Measurements from ENCODE around the gene IFNK.

Gene IFNK

DNA sequence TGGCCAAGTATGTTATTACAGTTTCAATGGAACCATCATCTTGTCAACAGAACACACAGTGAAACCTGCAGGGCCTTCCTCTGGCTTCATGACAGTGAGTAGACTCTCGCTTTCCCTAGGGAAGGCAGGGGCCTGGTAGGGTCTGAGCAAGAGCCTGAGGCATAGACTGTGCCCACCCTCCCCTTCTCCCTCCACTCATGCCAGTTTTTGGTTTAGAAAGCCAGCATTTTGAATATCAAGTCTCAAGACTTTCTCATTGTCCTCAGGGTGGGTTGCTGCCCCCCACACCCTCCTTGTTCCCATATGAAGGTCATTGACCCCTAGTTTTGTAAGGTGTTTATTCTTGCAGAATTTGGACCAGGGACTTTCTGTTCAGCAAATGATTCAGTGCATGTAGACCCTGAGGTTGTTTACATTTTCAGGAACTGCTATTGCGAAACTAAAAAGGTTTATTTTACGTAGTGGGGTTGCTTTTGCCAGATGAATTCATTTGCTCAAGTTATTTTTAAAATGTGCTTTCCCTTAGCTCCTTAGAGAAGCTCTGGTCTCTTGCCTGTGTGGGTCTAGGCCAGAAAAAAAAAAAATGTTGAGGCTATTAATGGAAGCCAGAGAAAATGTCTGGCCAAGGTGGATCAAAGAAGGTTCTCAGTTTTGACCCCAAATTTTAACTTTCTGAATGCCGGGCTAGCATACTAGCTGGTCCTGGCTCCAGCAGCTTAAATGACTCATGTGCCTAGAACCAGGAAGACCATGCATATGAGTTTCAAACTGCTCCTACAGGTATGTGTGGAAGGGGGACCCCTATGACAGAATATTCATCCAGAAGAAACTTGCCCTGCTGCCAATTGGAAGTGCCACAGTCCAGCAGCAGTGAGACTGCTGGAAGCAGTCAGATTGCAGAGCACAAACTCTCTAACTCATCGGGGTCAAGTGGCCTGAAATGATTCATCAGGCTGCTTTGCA is 15.7 kb downstream of the IFNK start:
- Histone ChIP-seq H3K79me1 (ENCODE audit: low read depth, low read length) (no peaks in the 10 kb centered on the region), H2BK12ac (ENCODE audit: low read length) (no peak overlapping the region), H3K4ac (ENCODE audit: low read length) (no peak overlapping the region), H3K4me1 (ENCODE audit: control insufficient read depth in 2 of 2, insufficient read depth in 1 of 2, low read depth in 1 of 2, low read length in 2 of 2) (peaks cover 9 to 16% of the 10 kb centered on the region in 2 donors), H4K8ac (ENCODE audit: low read depth, low read length) (no peak overlapping the region), H2AK5ac (ENCODE audit: low read depth, low read length) (no peak overlapping the region), H3K23ac (ENCODE audit: low read depth, low read length, poor library complexity) (no peak overlapping the region), H3K9me3 (replicated peaks in 1 of 2; ENCODE audit: control insufficient read depth in 2 of 2, insufficient read depth in 1 of 2, low read depth in 1 of 2, low read length in 2 of 2) (peaks cover 0 to 12% of the 10 kb centered on the region in 2 donors), H3K18ac (ENCODE audit: low read length) (no peak overlapping the region), H3K27ac (replicated peaks; ENCODE audit: low read length) (no peak overlapping the region), H4K91ac (ENCODE audit: low read depth, low read length, poor library complexity) (no peak overlapping the region), H3K4me3 (ENCODE audit: low read length in 2 of 2) (no peak overlapping the region), H3K27me3 (ENCODE audit: control insufficient read depth in 3 of 3, insufficient read depth in 3 of 3, low read depth in 1 of 3, low read length in 3 of 3) (no peaks in the 10 kb centered on the region), H3K9ac (ENCODE audit: low read depth, low read length, poor library complexity) (no peak overlapping the region), H3K36me3 (replicated peaks in 1 of 2; ENCODE audit: control insufficient read depth in 2 of 2, insufficient read depth in 2 of 2, low read length in 2 of 2) (peaks cover 3 to 77% of the 10 kb centered on the region in 2 donors), H2BK120ac (ENCODE audit: low read depth, low read length) (no peak overlapping the region), H2BK15ac (ENCODE audit: low read length) (no peak overlapping the region), H2BK5ac (ENCODE audit: low read length) (no peak overlapping the region), H3K14ac (ENCODE audit: low read length) (no peak overlapping the region), H2AFZ (ENCODE audit: low read length) (no peak overlapping the region), H3K4me2 (ENCODE audit: insufficient read depth, low read length, poor library complexity, severe bottlenecking) (no peak overlapping the region)
- DNase-seq (ENCODE audit: low spot score), result no peak
- WGBS, 2 donors (ENCODE audit: extremely low coverage in 2 of 2, insufficient read length in 2 of 2, insufficient replicate concordance in 1 of 2), result no CpG with 5 or more reads among the region's 5 CpGs

DNA sequence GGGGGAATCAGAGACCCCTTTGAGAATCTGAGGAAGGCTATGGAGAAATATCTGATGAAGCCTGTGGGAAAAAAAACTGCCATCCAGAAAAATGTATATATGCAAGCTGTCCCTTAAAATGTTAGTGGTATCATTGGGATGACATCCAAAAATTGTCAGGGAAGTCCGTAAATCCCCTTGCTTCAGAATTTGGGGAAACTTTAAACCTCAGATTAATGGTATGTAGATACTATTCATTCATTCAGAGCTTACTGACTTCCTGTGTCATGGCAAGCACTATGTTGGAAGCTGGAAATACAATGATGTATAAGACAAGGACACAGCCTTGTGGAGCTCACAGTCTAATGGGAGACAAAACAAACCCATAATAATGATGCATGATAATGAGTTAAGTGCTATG is 16.4 kb downstream of the IFNK start:
- no peak overlapping the region for H3K18ac ChIP-seq (ENCODE audit: low read length)
- H2BK120ac ChIP-seq (ENCODE audit: low read depth, low read length), result no peak overlapping the region
- no peak overlapping the region for H3K14ac ChIP-seq (ENCODE audit: low read length)
- no peak overlapping the region for H3K4me3 ChIP-seq (ENCODE audit: low read length in 2 of 2)
- no peak overlapping the region for H2BK12ac ChIP-seq (ENCODE audit: low read length)
- no peaks in the 10 kb centered on the region for H3K27me3 ChIP-seq (ENCODE audit: control insufficient read depth in 3 of 3, insufficient read depth in 3 of 3, low read depth in 1 of 3, low read length in 3 of 3)
- no peak overlapping the region for H3K23ac ChIP-seq (ENCODE audit: low read depth, low read length, poor library complexity)
- H2BK15ac ChIP-seq (ENCODE audit: low read length), result no peak overlapping the region
- no CpG with 5 or more reads among the region's 1 CpG for WGBS, 2 donors (ENCODE audit: extremely low coverage in 2 of 2, insufficient read length in 2 of 2, insufficient replicate concordance in 1 of 2)
- no peak overlapping the region for H2AK5ac ChIP-seq (ENCODE audit: low read depth, low read length)
- no peaks in the 10 kb centered on the region for H3K79me1 ChIP-seq (ENCODE audit: low read depth, low read length)
- H3K4ac ChIP-seq (ENCODE audit: low read length), result no peak overlapping the region
- no peak overlapping the region for H3K27ac ChIP-seq (replicated peaks; ENCODE audit: low read length)
- no peak overlapping the region for H4K91ac ChIP-seq (ENCODE audit: low read depth, low read length, poor library complexity)
- DNase-seq (ENCODE audit: low spot score), result no peak
- no peak overlapping the region for H2BK5ac ChIP-seq (ENCODE audit: low read length)
- peaks cover 0 to 15% of the 10 kb centered on the region in 2 donors for H3K9me3 ChIP-seq (replicated peaks in 1 of 2; ENCODE audit: control insufficient read depth in 2 of 2, insufficient read depth in 1 of 2, low read depth in 1 of 2, low read length in 2 of 2)
- H4K8ac ChIP-seq (ENCODE audit: low read depth, low read length), result no peak overlapping the region
- H3K4me2 ChIP-seq (ENCODE audit: insufficient read depth, low read length, poor library complexity, severe bottlenecking), result no peak overlapping the region
- no peak overlapping the region for H2AFZ ChIP-seq (ENCODE audit: low read length)
- H3K9ac ChIP-seq (ENCODE audit: low read depth, low read length, poor library complexity), result no peak overlapping the region
- peaks cover 9 to 16% of the 10 kb centered on the region in 2 donors for H3K4me1 ChIP-seq (ENCODE audit: control insufficient read depth in 2 of 2, insufficient read depth in 1 of 2, low read depth in 1 of 2, low read length in 2 of 2)
- H3K36me3 ChIP-seq (replicated peaks in 1 of 2; ENCODE audit: control insufficient read depth in 2 of 2, insufficient read depth in 2 of 2, low read length in 2 of 2), result peaks cover 5 to 77% of the 10 kb centered on the region in 2 donors

DNA sequence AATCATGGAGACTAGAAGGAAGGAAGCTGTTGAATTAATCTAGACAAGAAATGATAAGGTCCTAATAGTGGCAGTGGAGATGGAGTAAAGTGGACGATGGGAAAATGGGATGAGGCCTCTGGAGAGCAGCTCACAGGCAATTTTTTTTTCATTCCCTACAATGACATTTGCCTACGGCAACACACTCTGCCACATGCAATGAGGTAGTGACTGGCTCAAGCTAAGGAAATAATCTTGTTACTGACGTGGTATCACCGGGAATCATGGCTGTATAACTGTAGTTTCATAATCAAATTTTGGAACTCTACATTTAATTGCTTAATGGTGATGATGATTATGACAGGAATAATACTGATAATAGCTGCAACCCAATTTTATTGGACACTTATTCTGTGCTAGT is 17.6 kb downstream of the IFNK start:
- H4K8ac ChIP-seq (ENCODE audit: low read depth, low read length), result no peak overlapping the region

DNA sequence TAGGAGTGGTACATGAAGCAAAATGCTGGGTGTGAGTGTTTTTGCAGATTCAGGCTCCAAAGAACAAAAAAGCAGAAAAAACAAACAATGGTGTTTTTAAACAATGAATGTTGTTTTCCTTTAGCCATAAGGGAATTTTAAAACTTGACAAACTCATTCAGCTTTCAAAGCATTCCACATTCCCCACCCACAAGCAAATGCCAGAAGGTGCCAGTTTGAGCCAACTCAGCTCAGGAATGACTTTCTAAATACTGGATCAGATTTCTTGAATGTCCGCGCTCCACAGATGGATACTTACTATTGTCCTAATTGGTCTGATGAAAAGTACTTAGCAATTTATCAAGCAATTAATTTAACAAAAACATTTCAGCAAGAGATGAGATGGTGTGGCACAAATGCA is 18.4 kb downstream of the IFNK start:
- Histone ChIP-seq H3K4me3 (ENCODE audit: low read length in 2 of 2) (no peak overlapping the region), H2BK15ac (ENCODE audit: low read length) (no peak overlapping the region), H3K18ac (ENCODE audit: low read length) (no peak overlapping the region), H4K8ac (ENCODE audit: low read depth, low read length) (no peak overlapping the region), H3K9ac (ENCODE audit: low read depth, low read length, poor library complexity) (no peak overlapping the region), H2AK5ac (ENCODE audit: low read depth, low read length) (no peak overlapping the region), H3K27ac (replicated peaks; ENCODE audit: low read length) (no peak overlapping the region), H3K23ac (ENCODE audit: low read depth, low read length, poor library complexity) (no peak overlapping the region), H3K4me1 (ENCODE audit: control insufficient read depth in 2 of 2, insufficient read depth in 1 of 2, low read depth in 1 of 2, low read length in 2 of 2) (peaks cover 2 to 4% of the 10 kb centered on the region in 2 donors), H3K4ac (ENCODE audit: low read length) (no peak overlapping the region), H3K9me3 (replicated peaks in 1 of 2; ENCODE audit: control insufficient read depth in 2 of 2, insufficient read depth in 1 of 2, low read depth in 1 of 2, low read length in 2 of 2) (peaks cover 0 to 14% of the 10 kb centered on the region in 2 donors), H2BK5ac (ENCODE audit: low read length) (no peak overlapping the region), H2BK12ac (ENCODE audit: low read length) (no peak overlapping the region), H3K36me3 (replicated peaks in 1 of 2; ENCODE audit: control insufficient read depth in 2 of 2, insufficient read depth in 2 of 2, low read length in 2 of 2) (peaks cover 6 to 77% of the 10 kb centered on the region in 2 donors), H3K14ac (ENCODE audit: low read length) (no peak overlapping the region), H2AFZ (ENCODE audit: low read length) (no peak overlapping the region), H3K79me1 (ENCODE audit: low read depth, low read length) (no peaks in the 10 kb centered on the region), H3K4me2 (ENCODE audit: insufficient read depth, low read length, poor library complexity, severe bottlenecking) (no peak overlapping the region), H2BK120ac (ENCODE audit: low read depth, low read length) (no peak overlapping the region), H4K91ac (ENCODE audit: low read depth, low read length, poor library complexity) (no peak overlapping the region), H3K27me3 (ENCODE audit: control insufficient read depth in 3 of 3, insufficient read depth in 3 of 3, low read depth in 1 of 3, low read length in 3 of 3) (no peaks in the 10 kb centered on the region)
- WGBS, 2 donors (ENCODE audit: extremely low coverage in 2 of 2, insufficient read length in 2 of 2, insufficient replicate concordance in 1 of 2), result no CpG with 5 or more reads among the region's 2 CpGs
- no peak for DNase-seq (ENCODE audit: low spot score)

More for the DNA sequence above, 17.6 kb downstream of the IFNK start:
- H3K27me3 ChIP-seq (ENCODE audit: control insufficient read depth in 3 of 3, insufficient read depth in 3 of 3, low read depth in 1 of 3, low read length in 3 of 3), result no peaks in the 10 kb centered on the region
- peaks cover 6 to 77% of the 10 kb centered on the region in 2 donors for H3K36me3 ChIP-seq (replicated peaks in 1 of 2; ENCODE audit: control insufficient read depth in 2 of 2, insufficient read depth in 2 of 2, low read length in 2 of 2)
- H2BK12ac ChIP-seq (ENCODE audit: low read length), result no peak overlapping the region
- WGBS, 2 donors (ENCODE audit: extremely low coverage in 2 of 2, insufficient read length in 2 of 2, insufficient replicate concordance in 1 of 2), result no CpG with 5 or more reads among the region's 4 CpGs
- H3K27ac ChIP-seq (replicated peaks; ENCODE audit: low read length), result no peak overlapping the region
- H3K4me1 ChIP-seq (ENCODE audit: control insufficient read depth in 2 of 2, insufficient read depth in 1 of 2, low read depth in 1 of 2, low read length in 2 of 2), result peaks cover 4 to 8% of the 10 kb centered on the region in 2 donors
- H3K4ac ChIP-seq (ENCODE audit: low read length), result no peak overlapping the region
- no peaks in the 10 kb centered on the region for H3K79me1 ChIP-seq (ENCODE audit: low read depth, low read length)
- no peak for DNase-seq (ENCODE audit: low spot score)
- H3K18ac ChIP-seq (ENCODE audit: low read length), result no peak overlapping the region
- no peak overlapping the region for H3K23ac ChIP-seq (ENCODE audit: low read depth, low read length, poor library complexity)
- H2BK15ac ChIP-seq (ENCODE audit: low read length), result no peak overlapping the region
- H3K9me3 ChIP-seq (replicated peaks in 1 of 2; ENCODE audit: control insufficient read depth in 2 of 2, insufficient read depth in 1 of 2, low read depth in 1 of 2, low read length in 2 of 2), result peaks cover 0 to 14% of the 10 kb centered on the region in 2 donors
- H2BK5ac ChIP-seq (ENCODE audit: low read length), result no peak overlapping the region
- no peak overlapping the region for H3K4me2 ChIP-seq (ENCODE audit: insufficient read depth, low read length, poor library complexity, severe bottlenecking)
- H3K14ac ChIP-seq (ENCODE audit: low read length), result no peak overlapping the region
- H2AFZ ChIP-seq (ENCODE audit: low read length), result no peak overlapping the region
- no peak overlapping the region for H3K4me3 ChIP-seq (ENCODE audit: low read length in 2 of 2)
- H3K9ac ChIP-seq (ENCODE audit: low read depth, low read length, poor library complexity), result no peak overlapping the region
- no peak overlapping the region for H2AK5ac ChIP-seq (ENCODE audit: low read depth, low read length)
- no peak overlapping the region for H2BK120ac ChIP-seq (ENCODE audit: low read depth, low read length)
- H4K91ac ChIP-seq (ENCODE audit: low read depth, low read length, poor library complexity), result no peak overlapping the region

All from neuronal stem cell (in vitro differentiated cells).